Renal pelvis (tissue), 4 donors: ENCODE results near the gene MRPL36. TPM values are rescaled to one million over a fixed set of nuclear protein-coding genes. Genes with fewer than 3 reads are reported as not detected.

ENCODE experiments used
- DNase-seq: peaks from one replicate; pipeline ENCODE4 v3.0.0-alpha.2; 2013
- polyA plus RNA-seq, 3 donors: library from polyadenylated mRNA; unstranded; fragments of 120-200 nt; gene quantifications; one replicate each; pipeline ENCODE4 v1.2.1, GENCODE V29; 2013; ENCODE audit not compliant: insufficient read length in 3 of 3

Gene MRPL36
- polyA plus RNA-seq, 3 donors, result 40.2 to 46.7 (median 43.1) TPM

DNA sequence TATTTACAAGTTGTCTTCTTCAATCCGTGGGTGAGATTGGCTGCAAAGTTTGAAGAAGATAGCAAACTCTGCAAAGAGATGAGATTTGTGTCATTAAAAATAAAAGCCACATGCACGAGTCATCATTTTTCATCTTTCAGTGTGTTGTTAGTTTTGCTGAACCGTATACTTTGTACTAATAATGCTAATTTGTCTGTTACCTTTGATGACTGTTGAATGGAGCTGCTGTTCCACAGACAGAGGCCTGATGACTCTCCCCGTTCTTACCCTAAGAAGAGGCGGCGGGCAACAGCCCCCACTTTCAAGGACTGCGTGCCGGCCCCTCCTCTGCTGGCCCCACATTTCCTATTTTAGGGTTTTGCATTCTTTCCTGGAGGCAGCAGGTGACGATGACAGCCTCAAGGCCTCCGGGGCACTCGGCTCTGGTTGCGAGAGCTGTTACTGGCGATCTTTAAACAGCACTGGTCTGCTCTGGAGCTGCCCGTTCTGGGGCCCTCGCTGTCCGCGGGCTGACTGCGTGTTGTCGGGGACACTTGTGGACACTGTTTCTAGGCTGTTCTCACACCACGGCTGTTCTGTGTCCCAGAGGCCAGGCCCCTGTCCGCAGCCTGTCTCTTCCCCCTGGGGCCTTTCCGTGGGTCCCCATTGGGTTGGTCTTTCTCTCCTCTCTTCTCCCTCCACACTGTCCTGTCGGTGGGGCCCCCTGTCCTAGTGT is 36.7 kb upstream of the MRPL36 start:
- no peak for DNase-seq

DNA sequence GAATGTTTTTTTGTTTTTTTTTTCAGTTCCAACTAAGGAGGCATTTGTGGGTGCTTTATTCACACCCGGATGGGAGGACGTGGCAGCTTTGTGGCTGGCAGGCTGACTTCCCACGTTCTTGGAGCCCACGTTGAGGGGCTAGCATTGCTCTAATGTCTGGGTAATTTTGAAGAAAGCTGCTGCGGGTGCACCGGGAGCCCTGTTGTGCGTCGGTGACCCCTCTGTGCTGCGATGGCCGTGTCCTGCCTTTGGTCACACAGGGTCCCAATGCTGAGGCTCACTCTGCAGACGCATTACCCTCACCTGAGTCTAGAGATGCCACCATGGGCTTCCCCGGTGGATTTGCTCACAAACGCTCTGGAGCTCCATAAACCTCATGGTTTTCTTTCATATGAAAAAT is 35.8 kb upstream of the MRPL36 start:
- DNase-seq, result no peak

DNA sequence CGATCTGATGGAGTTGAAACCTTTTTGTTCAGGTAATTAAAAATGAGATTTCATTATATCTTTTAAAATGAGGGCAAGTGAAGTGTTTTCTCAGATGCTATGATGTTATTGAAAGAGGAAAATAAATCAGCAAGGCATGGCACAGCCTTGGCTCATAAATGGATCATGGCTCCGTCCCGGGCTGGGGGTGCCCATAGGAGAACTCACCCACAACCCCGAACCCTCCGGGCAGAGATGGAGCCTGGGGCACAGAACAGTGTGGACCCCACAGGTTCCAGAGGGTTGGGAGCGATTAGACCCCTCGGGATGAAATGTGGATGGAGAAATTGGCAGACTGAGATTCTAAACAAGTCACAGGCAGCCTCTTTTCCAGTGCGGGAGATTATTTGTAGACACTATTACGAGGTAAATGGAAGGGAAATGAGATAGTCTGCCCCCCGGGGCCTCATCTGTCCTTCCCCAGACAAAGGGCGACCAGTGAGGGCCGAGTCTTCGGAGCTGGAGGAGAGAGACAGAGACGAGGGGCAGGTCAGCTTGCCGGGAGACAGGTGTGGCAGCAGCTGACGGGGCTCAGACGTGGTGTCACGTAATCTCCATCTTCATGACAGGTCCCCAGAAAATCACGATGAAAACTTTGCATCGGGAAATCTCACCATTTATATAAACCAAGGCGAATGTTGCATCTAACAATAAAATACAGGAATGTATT is 35.2 kb upstream of the MRPL36 start:
- DNase-seq, result no peak

DNA sequence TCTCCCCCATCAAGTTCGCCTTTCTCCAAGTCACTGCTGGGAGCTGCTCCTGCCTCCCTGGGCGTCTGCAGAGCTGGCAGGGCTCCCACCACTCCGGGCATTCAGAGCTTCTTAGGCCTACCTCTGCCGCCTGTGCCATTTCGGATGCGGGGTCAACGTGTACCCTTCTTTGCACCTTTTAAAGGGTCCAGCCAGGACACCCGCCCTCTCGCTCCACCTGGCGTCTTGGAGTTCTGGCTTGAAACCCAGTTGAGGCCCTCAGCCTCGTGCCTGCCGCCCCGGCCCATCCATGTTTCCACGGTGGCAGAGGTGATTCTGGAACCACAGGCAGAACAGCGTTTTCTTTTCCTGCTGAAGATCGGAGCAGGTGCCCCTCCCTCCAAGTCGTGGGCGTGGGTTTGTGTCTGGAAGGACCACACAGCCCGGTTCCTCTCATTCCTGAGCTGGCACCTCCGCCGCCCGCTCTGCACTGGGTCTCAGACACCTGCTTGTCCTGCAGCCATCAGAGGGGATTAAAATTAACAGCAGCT is 34.5 kb upstream of the MRPL36 start:
- no peak for DNase-seq

DNA sequence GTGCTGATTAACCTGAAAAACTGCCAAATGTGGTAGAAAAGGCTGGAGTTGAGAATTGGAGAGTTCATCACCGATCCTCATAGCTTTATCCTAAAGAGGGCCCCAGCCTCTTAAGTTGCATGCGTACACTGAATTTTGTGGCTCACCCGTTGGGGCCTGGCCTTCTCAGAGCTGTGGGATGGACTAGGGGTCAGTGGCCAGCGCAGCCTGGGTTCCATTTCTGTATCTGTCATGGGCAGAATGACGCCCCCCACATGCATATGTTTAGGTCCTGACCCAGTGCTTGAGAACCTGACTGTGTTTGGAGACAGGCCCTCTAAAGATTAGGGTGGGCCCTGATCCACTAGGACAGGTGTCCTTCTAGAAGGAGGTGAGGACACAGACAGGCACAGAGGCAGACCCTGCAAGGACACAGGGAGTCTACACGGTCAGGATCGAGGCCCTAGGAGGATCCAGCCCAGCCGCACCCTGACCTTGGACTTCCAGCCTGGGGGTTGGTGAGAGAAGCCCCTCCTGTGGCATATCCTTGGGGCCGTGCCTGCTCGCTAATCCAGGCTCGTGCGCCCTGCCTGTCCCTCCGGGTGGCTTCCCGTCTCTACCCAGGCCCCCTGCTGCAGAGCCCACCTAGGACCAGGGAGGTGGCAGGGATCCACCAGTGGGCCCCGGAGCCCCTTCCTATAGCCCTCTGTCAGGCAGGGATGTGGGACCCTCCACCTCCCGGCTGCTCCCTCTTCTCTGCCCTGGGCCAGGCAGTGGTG is 33.8 kb upstream of the MRPL36 start:
- DNase-seq, result no peak

DNA sequence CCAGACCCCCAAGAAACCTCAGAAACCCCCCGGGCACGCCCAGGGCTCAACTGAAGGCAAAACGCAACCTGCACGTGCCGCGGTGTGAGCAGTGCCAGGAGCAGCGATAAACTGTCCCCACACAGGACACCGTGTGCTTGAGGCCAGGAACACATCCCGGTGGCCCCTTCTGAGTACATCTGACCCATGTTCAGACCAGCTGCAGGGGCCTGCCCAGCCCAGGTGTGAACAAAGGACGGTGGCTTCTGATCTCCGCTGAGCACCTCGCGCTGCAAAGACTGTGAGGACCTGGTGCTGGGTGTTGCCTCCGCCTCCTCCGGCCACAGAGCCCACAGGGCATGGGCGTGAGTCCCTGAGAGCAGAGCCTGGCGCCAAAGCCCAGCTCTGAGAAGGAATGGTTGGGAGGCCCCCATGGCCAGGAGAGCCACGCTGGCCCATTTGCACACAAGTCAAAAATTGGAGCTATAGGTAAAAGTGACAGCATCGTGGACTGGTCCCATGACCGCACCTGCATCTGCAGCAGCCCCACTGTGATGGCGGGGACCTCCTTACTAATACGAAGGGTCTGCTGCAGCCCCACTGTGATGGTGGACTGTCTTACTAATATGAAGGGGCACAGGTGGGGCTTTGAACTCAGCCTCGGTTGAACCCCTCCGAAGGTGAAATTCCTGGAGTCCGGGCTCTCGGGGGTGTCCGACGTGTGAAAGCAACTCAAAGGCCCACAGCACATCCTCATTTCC is 33.0 kb upstream of the MRPL36 start:
- DNase-seq, result no peak

DNA sequence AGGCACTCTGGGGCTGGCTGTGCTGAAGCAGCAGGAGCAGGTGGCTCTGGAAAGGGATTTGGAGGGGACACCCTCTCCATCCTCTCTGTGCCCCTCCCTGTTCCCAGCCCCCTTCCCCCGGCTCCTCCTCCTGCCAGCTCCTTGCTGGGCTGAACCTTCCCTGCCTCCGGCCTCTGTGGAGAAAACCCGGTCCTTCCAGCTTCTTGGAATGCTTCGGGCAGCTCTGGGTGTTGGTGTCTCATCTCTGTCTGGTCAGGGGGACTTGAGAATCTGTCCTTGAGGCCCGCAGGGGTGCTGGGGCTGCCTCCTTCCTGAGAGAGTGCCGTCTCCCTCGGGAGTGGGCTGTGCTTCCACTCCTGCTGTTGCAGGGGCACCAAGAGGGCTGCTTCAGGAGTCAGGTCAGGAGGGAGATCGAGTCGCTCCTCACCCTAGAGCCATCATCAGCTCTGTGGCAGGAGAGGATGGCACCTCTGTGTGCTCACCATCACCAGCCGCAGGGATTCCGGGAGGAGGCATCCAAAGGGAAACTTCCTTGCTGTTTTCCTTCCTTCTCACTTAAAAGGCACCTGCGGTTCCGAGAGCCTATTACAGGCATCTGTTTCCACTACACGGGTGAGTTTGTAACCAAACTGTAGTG is 32.2 kb upstream of the MRPL36 start:
- DNase-seq, result no peak

DNA sequence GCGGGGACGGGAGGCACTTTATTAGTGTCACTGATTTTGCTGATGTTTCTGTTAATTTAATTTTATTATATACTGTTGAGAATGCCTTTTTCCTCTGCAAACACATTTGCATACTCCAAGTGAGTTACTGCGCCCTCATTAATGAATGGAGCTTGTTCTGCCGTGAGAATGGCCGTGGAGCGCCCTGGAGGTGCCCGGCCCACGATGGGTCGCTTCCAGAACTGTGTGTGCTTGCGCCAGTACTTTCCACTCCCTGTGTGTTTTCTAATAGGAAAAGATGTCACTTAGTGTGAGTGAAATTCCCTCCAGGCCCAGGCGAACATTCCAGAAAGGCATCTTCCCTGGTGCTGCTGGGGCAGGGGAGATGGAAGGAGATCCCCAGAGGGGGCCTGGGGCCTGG is 31.6 kb upstream of the MRPL36 start:
- no peak for DNase-seq

DNA sequence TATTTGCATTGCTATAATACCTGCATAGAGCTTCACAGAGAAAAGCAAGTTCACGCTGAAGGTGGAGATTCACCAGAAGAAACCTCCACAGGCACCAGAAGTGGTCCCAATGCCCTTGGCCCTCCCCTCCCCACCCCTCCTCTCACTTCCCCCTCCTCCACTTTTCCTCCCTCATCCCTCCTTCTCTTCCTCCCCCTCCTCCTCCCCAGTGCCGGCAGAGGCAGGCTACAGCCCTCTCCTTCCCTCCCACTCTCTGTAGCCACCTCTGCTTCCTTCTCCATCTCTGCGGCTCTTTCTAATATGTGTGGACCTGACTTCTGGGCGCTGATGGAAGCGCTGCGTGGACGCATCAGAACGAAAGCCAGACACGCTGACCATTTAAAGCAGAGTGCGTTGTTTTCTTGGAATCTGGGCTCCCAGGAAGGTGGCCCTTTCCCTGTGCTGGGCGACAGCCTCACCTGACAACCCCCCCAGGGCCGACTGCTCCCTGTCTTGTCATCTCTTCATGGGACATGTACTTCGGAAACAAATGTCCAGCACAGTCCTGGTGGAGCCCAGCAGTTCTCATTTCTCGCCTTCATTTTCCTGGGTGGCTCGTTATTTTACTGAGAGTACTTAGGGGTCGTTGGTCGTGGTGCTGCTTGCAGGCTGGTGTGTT is 31.1 kb upstream of the MRPL36 start:
- DNase-seq, result no peak

DNA sequence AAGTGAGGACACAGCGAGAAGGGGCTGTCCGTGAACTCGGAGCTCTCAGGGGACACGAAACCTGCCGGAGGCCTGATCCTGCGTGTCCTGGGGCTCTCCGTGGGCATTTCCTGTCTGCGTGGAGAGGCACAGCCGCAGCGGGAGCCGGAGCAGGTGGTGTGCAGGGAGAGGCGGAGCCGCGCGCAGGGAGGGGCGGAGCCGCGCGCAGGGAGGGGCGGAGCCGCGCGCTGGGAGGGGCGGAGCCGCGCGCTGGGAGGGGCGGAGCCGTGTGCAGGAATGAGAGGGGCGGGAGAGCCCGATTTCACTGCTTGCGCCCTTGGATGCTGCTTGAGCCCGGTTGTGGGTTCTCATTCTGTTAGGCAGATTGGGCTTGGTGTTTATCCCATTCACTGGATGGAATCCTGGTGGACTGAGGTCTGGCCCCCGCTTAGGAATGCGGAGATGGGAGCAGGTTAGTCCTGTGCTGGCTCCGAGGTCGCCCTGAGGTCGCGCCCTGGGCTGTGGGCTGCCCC is 28.3 kb upstream of the MRPL36 start:
- DNase-seq, result no peak

DNA sequence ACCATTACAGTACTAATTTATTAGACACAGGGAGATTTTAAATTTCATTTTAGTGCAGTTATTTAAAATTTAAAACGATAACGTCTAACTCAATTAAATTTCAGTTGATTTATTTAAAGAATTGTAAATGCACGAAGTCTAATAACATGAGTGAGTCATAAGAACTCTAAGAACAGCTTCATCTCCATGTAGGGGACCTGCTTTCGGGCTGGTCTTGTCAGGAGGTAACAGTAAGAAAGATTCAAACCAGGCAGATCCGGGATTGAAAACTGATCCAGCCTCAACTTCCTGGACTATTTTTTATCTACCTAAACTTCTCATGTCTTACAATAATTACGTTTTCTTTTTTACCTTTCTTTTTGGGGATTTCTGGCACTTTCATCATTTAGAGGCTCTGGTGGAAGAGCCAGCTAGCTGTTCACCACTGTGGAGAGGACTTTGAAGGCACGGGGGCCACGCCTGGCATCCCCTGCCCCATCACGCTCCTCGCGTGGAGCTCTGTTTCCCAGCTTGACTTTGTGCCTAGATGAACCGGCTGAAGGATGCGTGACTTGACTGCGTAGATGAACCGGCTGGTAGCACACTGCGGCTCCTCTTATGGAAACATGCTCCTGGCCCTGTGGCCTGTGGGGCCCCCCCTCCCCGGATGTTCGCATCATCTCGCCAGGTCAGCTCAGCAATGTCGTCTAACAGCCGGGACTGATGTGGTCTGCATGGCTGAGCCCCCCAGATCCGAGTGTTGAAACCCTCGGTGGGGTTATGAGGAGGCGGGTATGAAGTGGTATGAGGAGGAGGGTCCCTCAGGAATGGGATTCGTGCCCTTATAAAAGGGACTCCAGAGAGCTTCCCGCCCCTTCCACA is 27.6 kb upstream of the MRPL36 start:
- no peak for DNase-seq

DNA sequence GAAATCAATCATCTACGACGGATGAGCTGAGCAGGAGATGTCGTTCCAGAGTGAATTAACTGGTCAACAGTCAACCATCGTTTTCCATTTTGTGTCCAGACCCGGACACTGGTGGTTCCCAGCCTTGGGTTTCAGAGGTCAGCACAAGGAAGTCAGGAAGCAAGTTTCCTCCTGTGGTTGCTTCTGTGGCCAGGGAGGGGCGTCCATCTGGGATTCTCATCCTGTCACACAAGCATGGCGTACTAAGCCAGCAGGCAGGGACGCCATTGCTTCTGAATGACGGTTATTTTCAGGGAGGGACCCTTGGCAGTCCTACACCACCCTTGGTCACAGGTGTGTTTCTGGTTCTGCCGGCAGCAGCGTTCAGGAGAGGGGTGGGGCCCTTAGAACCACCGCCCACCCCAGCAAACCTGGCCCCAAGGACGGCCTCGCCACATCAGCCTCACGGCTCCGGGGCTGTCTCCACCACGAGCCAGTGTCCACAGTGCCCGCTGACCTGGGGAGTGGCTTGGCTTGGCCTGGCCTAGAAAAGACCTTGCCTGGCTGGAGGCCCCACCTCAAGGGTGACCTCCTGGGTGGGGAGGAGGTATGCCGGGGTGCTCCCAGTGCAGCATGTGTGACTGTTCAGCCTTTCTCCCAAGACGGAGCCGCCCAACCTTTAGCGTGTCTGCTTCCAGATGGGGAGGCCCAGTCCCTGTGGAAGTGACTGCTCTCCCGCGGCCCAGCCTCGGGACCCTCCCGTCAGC is 26.8 kb upstream of the MRPL36 start:
- DNase-seq, result no peak

DNA sequence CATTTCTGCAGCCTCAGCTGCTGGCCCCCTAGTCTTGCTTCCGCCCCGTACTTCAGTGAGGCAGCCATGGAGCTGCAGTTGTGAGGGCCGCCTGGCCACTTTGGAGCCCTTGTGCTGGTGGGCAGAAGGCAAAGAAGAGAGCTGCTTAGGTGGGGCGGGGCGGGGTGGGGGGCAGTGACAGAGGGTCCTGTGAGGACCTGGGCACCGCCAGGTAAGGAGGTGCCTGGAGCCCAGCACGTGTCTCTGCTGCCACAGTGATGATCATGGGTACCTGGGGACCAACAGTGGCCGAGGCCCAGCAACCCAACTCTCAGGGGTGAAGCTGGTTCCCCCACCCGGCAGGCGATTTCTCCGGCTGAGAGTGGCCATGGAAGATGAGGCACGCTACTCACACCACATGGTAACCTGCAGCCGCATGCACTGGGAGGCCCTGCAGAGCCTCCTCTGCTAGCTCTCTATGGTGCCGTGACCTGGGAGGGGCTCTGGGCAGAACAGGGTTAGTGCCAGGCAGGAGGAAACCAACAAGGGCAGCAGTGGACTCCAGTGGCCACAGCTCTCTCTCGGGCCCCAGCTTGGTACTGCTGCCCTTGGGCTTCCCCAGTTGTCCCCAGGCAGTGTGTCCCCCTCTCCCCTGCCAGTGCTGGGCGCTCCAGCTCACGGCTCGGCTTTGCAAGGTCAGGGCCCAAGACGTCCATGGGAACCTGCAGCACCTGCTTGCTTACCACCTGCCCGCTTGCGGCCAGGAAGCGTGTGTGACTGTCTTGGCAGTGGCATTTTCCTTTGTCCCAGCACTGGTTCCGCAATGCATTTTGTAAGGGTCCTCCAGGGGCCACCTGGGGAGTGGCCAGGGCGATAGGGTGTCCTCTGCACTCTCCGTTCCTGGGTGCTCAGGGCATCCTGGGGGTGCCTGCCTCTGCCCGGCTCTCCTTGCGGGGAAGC is 25.5 kb upstream of the MRPL36 start:
- no peak for DNase-seq

DNA sequence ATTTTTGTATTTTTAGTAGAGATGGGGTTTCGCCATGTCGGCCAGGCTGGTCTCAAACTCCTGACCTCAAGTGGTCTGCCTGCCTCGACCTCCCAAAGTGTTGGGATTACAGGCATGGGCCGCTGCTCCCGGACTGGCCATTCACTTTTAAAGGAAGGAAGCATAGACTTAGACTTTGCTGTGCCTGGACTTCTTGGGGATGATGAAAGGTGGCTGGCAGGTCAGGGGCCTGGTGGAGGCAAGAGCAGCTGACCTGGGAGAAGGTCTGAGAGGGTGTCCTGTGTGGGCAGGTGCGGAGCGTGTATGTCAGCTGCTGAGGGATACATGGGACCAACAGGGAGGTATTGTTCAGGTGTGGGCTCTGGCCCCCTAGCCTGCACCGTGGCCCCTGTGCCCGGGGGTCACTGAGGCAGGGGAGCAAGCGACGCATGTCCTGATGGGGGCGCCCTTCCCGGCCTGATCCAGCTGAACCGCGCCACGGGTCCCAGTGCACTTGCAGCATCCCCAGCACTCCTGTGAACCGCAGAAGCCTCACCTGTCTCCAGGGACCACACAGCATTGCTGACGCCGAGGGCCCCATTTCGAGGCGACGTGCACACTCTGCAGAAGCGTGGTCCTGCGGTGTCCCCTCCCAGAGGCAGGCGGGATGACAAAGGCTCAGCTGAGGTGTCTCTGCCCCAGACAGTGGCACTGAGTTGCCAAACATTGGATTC is 24.6 kb upstream of the MRPL36 start:
- DNase-seq, result no peak

DNA sequence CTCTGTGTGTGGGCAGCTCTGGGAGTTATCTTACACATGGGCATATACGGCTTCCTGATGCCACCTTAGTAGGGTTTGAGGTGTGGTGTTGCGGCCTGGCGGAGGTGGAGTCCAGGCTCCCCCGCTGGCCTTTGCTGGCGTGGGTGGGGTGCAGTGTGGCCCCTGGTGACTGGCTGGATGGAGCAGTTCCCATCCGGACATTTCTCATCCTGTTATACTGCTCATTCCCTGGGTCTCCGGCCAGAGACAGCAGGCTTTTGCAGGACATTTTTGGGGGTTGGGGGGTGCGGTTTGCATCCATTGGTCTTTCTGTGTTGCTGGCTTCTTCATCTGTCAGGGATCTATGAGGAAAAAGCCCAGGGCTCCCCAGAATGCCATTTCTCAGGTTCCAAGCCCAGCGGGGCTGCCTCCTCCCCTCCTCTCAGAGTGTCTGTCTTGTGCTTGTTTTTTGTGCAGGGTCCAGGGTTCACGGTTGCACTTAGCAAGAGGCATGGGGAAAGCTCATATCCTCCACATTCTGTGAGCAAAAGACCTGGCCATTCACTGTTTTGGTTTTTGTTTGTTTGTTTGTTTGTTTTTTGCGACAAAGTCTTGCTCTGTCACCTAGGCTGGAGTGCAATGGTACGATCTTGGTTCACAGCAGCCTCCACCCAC is 23.9 kb upstream of the MRPL36 start:
- no peak for DNase-seq

DNA sequence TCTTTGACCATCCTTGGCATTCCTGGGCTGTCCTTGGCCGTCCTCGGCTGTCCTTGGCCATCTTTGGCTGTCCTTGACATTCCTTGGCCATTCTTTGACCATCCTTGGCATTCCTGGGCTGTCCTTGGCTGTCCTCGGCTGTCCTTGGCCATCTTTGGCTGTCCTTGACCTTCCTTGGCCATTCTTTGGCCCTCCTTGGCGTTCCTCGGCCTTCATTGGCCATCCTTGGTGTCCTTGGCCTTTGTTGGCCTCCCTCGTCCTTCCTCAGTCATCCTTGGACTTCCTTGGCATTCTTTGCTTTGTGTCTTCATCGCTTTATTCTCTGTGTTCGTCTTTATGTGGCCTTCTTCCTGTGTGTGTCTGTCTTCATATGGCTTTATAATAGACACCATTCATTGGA is 22.2 kb upstream of the MRPL36 start:
- no peak for DNase-seq

DNA sequence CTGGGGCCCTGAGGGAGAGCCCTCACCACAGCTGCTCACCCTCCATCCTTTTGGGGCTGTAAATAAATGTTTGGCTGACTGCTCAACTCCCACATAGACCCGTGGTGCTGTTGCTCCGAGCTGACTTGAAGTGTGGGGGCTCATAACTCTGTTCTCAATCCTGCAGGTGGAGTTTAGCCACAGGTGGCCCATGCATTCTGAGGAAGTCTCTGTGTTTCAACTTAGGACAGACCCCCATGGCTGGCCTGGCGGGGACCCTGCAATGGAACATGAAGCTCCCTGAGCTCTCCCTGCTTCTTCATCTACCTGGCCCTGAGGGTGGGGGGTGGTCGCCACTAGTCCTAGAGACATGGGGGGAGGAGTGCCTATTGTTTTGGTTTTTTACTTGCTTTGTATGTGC is 21.3 kb upstream of the MRPL36 start:
- no peak for DNase-seq
